SU-DHL-6 (cell line): ENCODE results near the gene GPR162.

Experiments used
- H2AFZ ChIP-seq: fragments of 200-600 bp; sonication (generic); 2 replicates; pipeline ENCODE4 v1.6.1; 2014; ENCODE audit warnings: low read depth, mild to moderate bottlenecking, moderate library complexity, mixed read lengths, antibody characterized with exemption, low read length; ENCODE audit not compliant: severe bottlenecking
- H3F3A ChIP-seq: fragments of 200-600 bp; shearing (Covaris generic); 2 replicates; pipeline ENCODE4 v1.6.0; 2016; ENCODE audit warnings: antibody characterized with exemption, mild to moderate bottlenecking; ENCODE audit not compliant: insufficient read depth
- H3K27ac ChIP-seq: fragments of 200-600 bp; sonication (generic); 2 replicates; pipeline ENCODE4 v1.5.1; 2016; ENCODE audit warnings: low read depth, mild to moderate bottlenecking, low read length, moderate library complexity, mixed read lengths
- H3K27me3 ChIP-seq: fragments of 200-600 bp; sonication (generic), shearing (Covaris generic); 2 replicates; pipeline ENCODE4 v1.6.0; 2014; ENCODE audit warnings: mild to moderate bottlenecking, low read length
- H3K36me3 ChIP-seq: fragments of 200-600 bp; sonication (generic); 2 replicates; pipeline ENCODE4 v1.6.1; 2014; ENCODE audit warnings: mild to moderate bottlenecking, low read length, mixed read lengths
- H3K4me2 ChIP-seq: fragments of 300-600, 200-600 bp; shearing (Covaris generic), sonication (generic); 2 replicates; pipeline ENCODE4 v1.6.0; 2014; ENCODE audit warnings: low read length, low read depth, mild to moderate bottlenecking; ENCODE audit not compliant: poor library complexity, severe bottlenecking
- H3K4me3 ChIP-seq: fragments of 200-600 bp; sonication (generic); 2 replicates; pipeline ENCODE4 v1.5.1; 2014; ENCODE audit warnings: antibody characterized with exemption, low read length, mild to moderate bottlenecking, mixed read lengths; ENCODE audit not compliant: insufficient read depth, poor library complexity, severe bottlenecking
- H3K79me2 ChIP-seq: fragments of 200-600 bp; sonication (generic); 2 replicates; pipeline ENCODE4 v1.6.1; 2014; ENCODE audit warnings: mild to moderate bottlenecking, low read length, moderate library complexity; ENCODE audit not compliant: insufficient read depth
- H3K9ac ChIP-seq: fragments of 200-600 bp; sonication (generic); 2 replicates; pipeline ENCODE4 v1.7.0; 2014; ENCODE audit warnings: mild to moderate bottlenecking, low read length
- H3K9me2 ChIP-seq: fragments of 200-600 bp; sonication (generic); replicated peaks from 2 replicates; pipeline ENCODE4 v1.6.1; 2014; ENCODE audit warnings: low read length; ENCODE audit not compliant: insufficient read depth
- H3K9me3 ChIP-seq: fragments of 200-600 bp; sonication (generic); 2 replicates; pipeline ENCODE4 v1.6.1; 2014; ENCODE audit warnings: low read length, mixed read lengths; ENCODE audit not compliant: insufficient read depth
- H4K20me1 ChIP-seq: fragments of 200-600 bp; sonication (generic); 2 replicates; pipeline ENCODE4 v1.6.1; 2014; ENCODE audit warnings: low read depth, mild to moderate bottlenecking, antibody characterized with exemption, low read length, moderate library complexity, mixed read lengths
- CTCF ChIP-seq: fragments of 200-600 bp; sonication (generic); IDR thresholded peaks from one replicate; pipeline ENCODE4 v1.5.1; 2017; ENCODE audit warnings: antibody characterized with exemption, mild to moderate bottlenecking, low read length, moderate library complexity; ENCODE audit not compliant: insufficient read depth, poor library complexity, severe bottlenecking
- EZH2phosphoT487 ChIP-seq: fragments of 200-600 bp; sonication (generic), shearing (Covaris generic); conservative IDR thresholded peaks from 2 replicates; pipeline ENCODE4 v1.6.1; 2018; ENCODE audit warnings: mild to moderate bottlenecking, antibody characterized with exemption, low read length, moderate library complexity, mixed read lengths

Gene GPR162

GRCh38 chr12:6817098-6817497 lies 4.5 kb upstream of the GPR162 start:
- H2AFZ ChIP-seq: no peak overlapping the region
- H3K4me2 ChIP-seq: no peak overlapping the region
- H3K36me3 ChIP-seq: no peaks in the 10 kb centered on the region
- TF ChIP-seq CTCF: no peak
- no peak for TF ChIP-seq EZH2phosphoT487
- H3K27me3 ChIP-seq: no peaks in the 10 kb centered on the region
- H3K9me3 ChIP-seq: no peaks in the 10 kb centered on the region
- no peaks in the 10 kb centered on the region for H3K9me2 ChIP-seq
- H3F3A ChIP-seq: no peaks in the 10 kb centered on the region
- no peaks in the 10 kb centered on the region for H4K20me1 ChIP-seq
- no peak overlapping the region for H3K9ac ChIP-seq
- no peak overlapping the region for H3K27ac ChIP-seq
- no peak overlapping the region for H3K4me3 ChIP-seq
- H3K79me2 ChIP-seq: no peaks in the 10 kb centered on the region

DNA sequence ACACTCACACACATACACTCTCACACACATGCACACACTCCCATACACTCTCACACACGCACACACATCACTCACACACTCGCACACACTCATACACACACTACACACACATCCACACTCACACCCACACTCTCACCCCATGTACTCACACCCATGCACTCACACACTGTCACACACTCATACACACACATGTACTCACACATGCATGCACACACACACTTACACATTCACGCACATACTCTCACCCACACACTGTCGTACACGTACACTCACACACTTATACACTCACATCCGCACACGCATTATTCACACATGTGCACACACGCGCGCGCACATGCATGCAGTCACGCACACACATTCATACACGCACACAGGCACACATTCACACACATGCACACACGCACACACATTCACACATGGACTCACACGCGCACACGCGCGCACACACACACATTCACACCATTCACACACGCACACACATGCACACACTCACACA lies 3.9 kb upstream of the GPR162 start:
- no peaks in the 10 kb centered on the region for H3K27me3 ChIP-seq
- no peak overlapping the region for H3K4me2 ChIP-seq
- H4K20me1 ChIP-seq: no peaks in the 10 kb centered on the region
- H3K27ac ChIP-seq: no peak overlapping the region
- no peak overlapping the region for H3K4me3 ChIP-seq
- H3K9me3 ChIP-seq: no peaks in the 10 kb centered on the region
- no peaks in the 10 kb centered on the region for H3K9me2 ChIP-seq
- H2AFZ ChIP-seq: no peak overlapping the region
- H3K9ac ChIP-seq: no peak overlapping the region
- no peaks in the 10 kb centered on the region for H3F3A ChIP-seq
- TF ChIP-seq EZH2phosphoT487 (no peak), CTCF (no peak)
- H3K79me2 ChIP-seq: no peaks in the 10 kb centered on the region
- no peaks in the 10 kb centered on the region for H3K36me3 ChIP-seq

- Histone ChIP-seq H3K36me3 (no peaks in the 10 kb centered on the region), H3K27ac (no peak overlapping the region), H2AFZ (no peak overlapping the region), H3F3A (no peaks in the 10 kb centered on the region), H3K79me2 (no peaks in the 10 kb centered on the region), H4K20me1 (no peaks in the 10 kb centered on the region), H3K9ac (no peak overlapping the region), H3K9me2 (no peaks in the 10 kb centered on the region), H3K4me3 (no peak overlapping the region), H3K9me3 (no peaks in the 10 kb centered on the region), H3K27me3 (no peaks in the 10 kb centered on the region), H3K4me2 (no peak overlapping the region)
- TF ChIP-seq EZH2phosphoT487: no peak
- no peak for TF ChIP-seq CTCF
Measured at GRCh38 chr12:6818222-6818621, 3.4 kb upstream of the GPR162 start.

DNA sequence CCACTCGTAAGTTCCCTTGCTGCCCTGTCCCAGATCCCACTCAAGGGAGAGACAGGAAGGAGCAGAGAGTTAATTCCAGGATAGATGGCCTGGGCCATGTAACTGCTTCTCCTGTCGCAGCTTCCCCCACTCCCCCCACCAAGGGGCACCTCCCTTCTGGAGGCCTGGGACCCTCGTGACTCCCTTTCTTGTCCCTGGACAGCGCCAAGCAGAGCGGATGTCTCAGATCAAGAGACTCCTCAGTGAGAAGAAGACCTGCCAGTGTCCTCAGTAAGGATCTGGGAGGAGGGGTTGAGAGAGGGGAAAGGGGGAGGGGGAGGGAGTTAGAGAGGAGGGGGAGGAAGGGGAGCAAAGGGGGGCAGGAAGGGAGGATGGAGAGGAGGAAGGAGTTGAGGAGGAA lies 3.0 kb upstream of the GPR162 start:
- no peaks in the 10 kb centered on the region for H3K27me3 ChIP-seq
- no peak overlapping the region for H3K4me2 ChIP-seq
- H3K36me3 ChIP-seq: no peaks in the 10 kb centered on the region
- H4K20me1 ChIP-seq: no peaks in the 10 kb centered on the region
- H3K27ac ChIP-seq: no peak overlapping the region
- no peak for TF ChIP-seq EZH2phosphoT487
- TF ChIP-seq CTCF: no peak
- H3K9ac ChIP-seq: no peak overlapping the region
- no peaks in the 10 kb centered on the region for H3K9me2 ChIP-seq
- no peak overlapping the region for H3K4me3 ChIP-seq
- H3K79me2 ChIP-seq: no peaks in the 10 kb centered on the region
- H2AFZ ChIP-seq: no peak overlapping the region
- no peaks in the 10 kb centered on the region for H3F3A ChIP-seq
- no peaks in the 10 kb centered on the region for H3K9me3 ChIP-seq
